Endothelial cell (in vitro differentiated cells): ENCODE data around the gene RIMS1. TPM values are rescaled to one million over a fixed set of nuclear protein-coding genes. Genes with fewer than 3 reads are reported as not detected.

ENCODE experiments used
- DNase-seq: peaks from one replicate; pipeline ENCODE4 v3.0.0; 2021; ENCODE audit warnings: low spot score
- H3K27ac Mint-ChIP-seq: one replicate; pipeline ENCODE4 v1.8.0; 2021; ENCODE audit warnings: mixed read lengths, inconsistent platforms; ENCODE audit not compliant: unreplicated experiment
- H3K27me3 Mint-ChIP-seq: one replicate; pipeline ENCODE4 v1.8.0; 2021; ENCODE audit warnings: mild to moderate bottlenecking, moderate library complexity, mixed read lengths, inconsistent platforms; ENCODE audit not compliant: unreplicated experiment
- H3K36me3 Mint-ChIP-seq: one replicate; pipeline ENCODE4 v1.8.0; 2021; ENCODE audit warnings: mild to moderate bottlenecking, low read depth, mixed read lengths, inconsistent platforms; ENCODE audit not compliant: unreplicated experiment
- H3K4me1 Mint-ChIP-seq: one replicate; pipeline ENCODE4 v1.8.0; 2021; ENCODE audit warnings: mild to moderate bottlenecking, mixed read lengths, inconsistent platforms; ENCODE audit not compliant: unreplicated experiment
- H3K4me3 Mint-ChIP-seq: one replicate; pipeline ENCODE4 v1.8.0; 2021; ENCODE audit warnings: mild to moderate bottlenecking, mixed read lengths, inconsistent platforms; ENCODE audit not compliant: unreplicated experiment
- H3K9me3 Mint-ChIP-seq: one replicate; pipeline ENCODE4 v1.8.0; 2021; ENCODE audit warnings: mixed read lengths, inconsistent platforms; ENCODE audit not compliant: unreplicated experiment
- total RNA-seq: library from RNA; stranded (reverse); fragmentation: NEBNext Ultra II Directional; extraction: Animal tissue kit (Norgen Biotek cat#: 25700); gene quantifications from one replicate; pipeline ENCODE4 v1.2.1, GENCODE V29; 2021; ENCODE audit not compliant: unreplicated experiment
- TF ChIP-seq, protein P1 (sequence below): fragments of 200-600 bp; sonication (generic); IDR thresholded peaks from one replicate; pipeline ENCODE4 v1.5.0; 2021; ENCODE audit warnings: antibody characterized with exemption; ENCODE audit not compliant: unreplicated experiment

Gene RIMS1
- total RNA-seq, 1 donor from 2014 or later = 1.8 TPM

DNA sequence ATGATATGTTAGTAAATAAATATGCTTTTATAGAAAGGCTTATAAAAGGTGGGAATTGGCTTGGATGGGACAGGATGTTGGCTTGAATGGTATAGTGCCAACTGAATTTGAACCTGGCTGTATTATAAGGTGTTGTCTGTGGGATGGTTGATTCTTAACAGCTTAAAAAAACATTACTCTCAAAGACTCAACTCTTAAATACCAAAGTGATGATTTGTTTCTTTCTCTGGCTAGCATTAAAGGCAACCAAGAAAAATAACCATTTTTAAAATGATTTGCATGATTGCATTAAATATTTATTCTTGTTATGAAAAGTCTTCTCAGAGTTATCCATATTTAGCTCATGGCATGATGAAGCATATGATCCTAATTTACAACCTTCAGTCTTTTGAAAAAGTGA lies 216.2 kb downstream of the RIMS1 start:
- DNase-seq = no peak
- H3K27me3 Mint-ChIP-seq = no peaks in the 10 kb centered on the region
- no peak overlapping the region for H3K4me3 Mint-ChIP-seq
- H3K9me3 Mint-ChIP-seq = no peaks in the 10 kb centered on the region
- no peak overlapping the region for H3K27ac Mint-ChIP-seq
- H3K4me1 Mint-ChIP-seq = no peaks in the 10 kb centered on the region
- TF ChIP-seq, protein P1, sequence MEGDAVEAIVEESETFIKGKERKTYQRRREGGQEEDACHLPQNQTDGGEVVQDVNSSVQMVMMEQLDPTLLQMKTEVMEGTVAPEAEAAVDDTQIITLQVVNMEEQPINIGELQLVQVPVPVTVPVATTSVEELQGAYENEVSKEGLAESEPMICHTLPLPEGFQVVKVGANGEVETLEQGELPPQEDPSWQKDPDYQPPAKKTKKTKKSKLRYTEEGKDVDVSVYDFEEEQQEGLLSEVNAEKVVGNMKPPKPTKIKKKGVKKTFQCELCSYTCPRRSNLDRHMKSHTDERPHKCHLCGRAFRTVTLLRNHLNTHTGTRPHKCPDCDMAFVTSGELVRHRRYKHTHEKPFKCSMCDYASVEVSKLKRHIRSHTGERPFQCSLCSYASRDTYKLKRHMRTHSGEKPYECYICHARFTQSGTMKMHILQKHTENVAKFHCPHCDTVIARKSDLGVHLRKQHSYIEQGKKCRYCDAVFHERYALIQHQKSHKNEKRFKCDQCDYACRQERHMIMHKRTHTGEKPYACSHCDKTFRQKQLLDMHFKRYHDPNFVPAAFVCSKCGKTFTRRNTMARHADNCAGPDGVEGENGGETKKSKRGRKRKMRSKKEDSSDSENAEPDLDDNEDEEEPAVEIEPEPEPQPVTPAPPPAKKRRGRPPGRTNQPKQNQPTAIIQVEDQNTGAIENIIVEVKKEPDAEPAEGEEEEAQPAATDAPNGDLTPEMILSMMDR = no peak
- H3K36me3 Mint-ChIP-seq = no peaks in the 10 kb centered on the region

DNA sequence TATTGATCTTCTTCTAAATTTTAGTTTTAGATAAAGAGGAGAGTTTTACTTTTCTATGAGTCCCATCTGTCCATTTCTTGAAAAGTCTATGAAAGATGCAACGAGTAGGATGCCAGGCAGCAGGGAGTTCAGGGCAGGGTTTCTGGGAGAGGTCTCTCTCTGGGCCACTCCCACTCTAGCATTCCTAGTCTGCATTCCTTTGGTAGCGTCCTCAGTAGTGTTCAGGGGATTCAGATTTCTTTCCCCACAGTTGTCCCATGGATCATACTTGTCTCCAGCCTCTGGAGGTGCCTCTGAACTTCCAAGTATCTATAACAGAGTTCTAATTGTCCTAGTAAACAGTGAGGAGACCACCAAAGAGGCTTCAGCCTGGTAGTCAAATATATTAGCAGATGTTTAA lies 225.3 kb downstream of the RIMS1 start:
- DNase-seq = no peak
- Mint-ChIP-seq H3K27me3 (no peaks in the 10 kb centered on the region), H3K27ac (no peak overlapping the region), H3K4me3 (no peak overlapping the region), H3K4me1 (no peaks in the 10 kb centered on the region), H3K36me3 (no peaks in the 10 kb centered on the region), H3K9me3 (no peaks in the 10 kb centered on the region)
- TF ChIP-seq, protein P1 = no peak

DNA sequence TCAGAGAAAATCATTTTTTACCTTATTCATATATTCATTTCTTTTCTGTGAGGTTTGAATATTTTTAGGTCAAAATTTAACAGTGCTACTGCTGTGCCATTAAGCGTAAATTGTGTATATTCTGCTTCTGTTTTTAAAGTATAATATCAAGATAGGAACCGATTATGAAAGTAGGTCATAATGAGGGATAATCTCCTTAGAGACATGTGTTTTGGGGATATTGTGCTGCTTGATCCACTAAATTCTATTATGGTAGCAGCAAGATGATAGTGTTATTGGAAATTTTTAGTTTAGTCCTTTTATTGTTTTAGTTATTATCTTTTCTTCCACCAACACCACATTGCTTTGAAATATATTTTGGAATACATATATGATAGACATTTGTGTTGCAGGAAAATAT lies 244.0 kb downstream of the RIMS1 start:
- no peak for DNase-seq
- TF ChIP-seq, protein P1 = no peak
- no peaks in the 10 kb centered on the region for H3K36me3 Mint-ChIP-seq
- no peaks in the 10 kb centered on the region for H3K27me3 Mint-ChIP-seq
- H3K4me3 Mint-ChIP-seq = no peak overlapping the region
- no peaks in the 10 kb centered on the region for H3K9me3 Mint-ChIP-seq
- H3K4me1 Mint-ChIP-seq = no peaks in the 10 kb centered on the region
- H3K27ac Mint-ChIP-seq = no peak overlapping the region

DNA sequence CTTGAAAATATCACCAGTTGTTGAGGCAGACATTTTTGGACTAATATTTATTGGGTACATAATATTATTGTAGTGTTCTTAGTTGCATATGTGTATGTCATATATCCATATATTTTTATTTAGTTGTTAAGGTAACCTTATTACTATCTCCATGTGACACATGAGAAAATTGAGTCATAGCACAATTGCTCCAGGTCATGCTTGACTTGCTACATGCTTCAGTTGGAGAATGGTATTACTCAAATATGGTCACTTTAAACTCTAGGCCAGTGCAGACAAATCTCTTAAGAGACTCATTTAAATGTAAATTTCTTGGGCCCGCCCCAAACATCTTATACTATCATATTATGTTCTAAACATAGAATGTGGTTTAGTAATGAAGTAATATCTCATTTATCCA lies 246.1 kb downstream of the RIMS1 start:
- no peaks in the 10 kb centered on the region for H3K9me3 Mint-ChIP-seq
- TF ChIP-seq, protein P1 = no peak

DNA sequence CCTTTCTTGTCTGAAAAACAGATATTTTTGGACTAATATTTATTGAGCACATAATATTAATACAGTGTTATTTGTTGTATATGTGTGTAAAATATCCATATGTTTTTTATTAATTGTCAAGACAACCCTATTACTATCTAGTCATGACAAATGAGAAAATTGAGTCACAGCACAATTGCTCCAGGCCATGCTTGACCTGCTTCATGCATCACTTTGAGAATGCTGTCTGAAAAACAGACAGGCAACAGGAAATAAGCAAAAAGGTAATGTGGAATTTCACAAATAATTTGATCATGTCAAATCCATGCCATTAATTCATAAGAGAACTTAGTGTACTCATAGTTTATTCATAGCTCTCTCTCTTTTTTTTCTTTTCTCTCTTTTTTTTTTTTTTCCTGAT lies 246.5 kb downstream of the RIMS1 start:
- no peak for DNase-seq
- no peaks in the 10 kb centered on the region for H3K4me1 Mint-ChIP-seq
- H3K4me3 Mint-ChIP-seq = no peak overlapping the region
- TF ChIP-seq, protein P1 = no peak
- H3K27me3 Mint-ChIP-seq = no peaks in the 10 kb centered on the region
- H3K9me3 Mint-ChIP-seq = no peaks in the 10 kb centered on the region
- H3K27ac Mint-ChIP-seq = no peak overlapping the region
- no peaks in the 10 kb centered on the region for H3K36me3 Mint-ChIP-seq

More for the DNA sequence above, 246.1 kb downstream of the RIMS1 start:
- no peaks in the 10 kb centered on the region for H3K4me1 Mint-ChIP-seq
- no peak overlapping the region for H3K27ac Mint-ChIP-seq
- no peak for DNase-seq
- no peaks in the 10 kb centered on the region for H3K36me3 Mint-ChIP-seq
- H3K4me3 Mint-ChIP-seq = no peak overlapping the region
- no peaks in the 10 kb centered on the region for H3K27me3 Mint-ChIP-seq
